GM13977 (cell line): Measurements from ENCODE around the gene MYO1H.

Source experiments
- DNase-seq: peaks from one replicate; pipeline ENCODE4 v3.0.0; 2012; ENCODE audit warnings: low spot score
- CTCF ChIP-seq: IDR thresholded peaks from 2 replicates; pipeline ENCODE4 v1.5.1; 2012; ENCODE audit warnings: mild to moderate bottlenecking, control low read depth; ENCODE audit not compliant: insufficient read depth; ENCODE audit errors: extremely low read depth, missing control alignments
- in situ Hi-C: fragments of 300-500 bp; cut with MboI; formaldehyde crosslinking; loops from one replicate; pipeline ENCODE4 v1.12.0; 2022; ENCODE audit warnings: low sequenced_read_pairs, low pct_unique_long_range_greater_than_20kb, mixed read lengths, inconsistent platforms; ENCODE audit not compliant: unreplicated experiment

The MYO1H gene

GRCh38 chr12:109448707-109449390, 101.1 kb downstream of the MYO1H start:
- in situ Hi-C loops, result no loop called here

GRCh38 chr12:109449845-109450532, 102.3 kb downstream of the MYO1H start:
- no peak for TF ChIP-seq CTCF
- in situ Hi-C loops, result no loop called here
- no peak for DNase-seq

More at GRCh38 chr12:109448707-109449390, 101.1 kb downstream of the MYO1H start:
- DNase-seq, result no peak
- no peak for TF ChIP-seq CTCF

- DNase-seq, result no peak
- no peak for TF ChIP-seq CTCF
- in situ Hi-C loops, result no loop called here
Measured at GRCh38 chr12:109450980-109451379, 103.3 kb downstream of the MYO1H start.

- DNase-seq, result no peak
- in situ Hi-C loops, result no loop called here
- no peak for TF ChIP-seq CTCF
Measured at GRCh38 chr12:109451400-109451799, 103.7 kb downstream of the MYO1H start.

- DNase-seq, result no peak
- TF ChIP-seq CTCF, result no peak
- in situ Hi-C loops, result no loop called here
Measured at GRCh38 chr12:109452489-109452888, 104.8 kb downstream of the MYO1H start.

- in situ Hi-C loops, result no loop called here
- DNase-seq, result no peak
- TF ChIP-seq CTCF, result no peak
Measured at GRCh38 chr12:109455706-109456105, 108.0 kb downstream of the MYO1H start.

- no peak for TF ChIP-seq CTCF
- DNase-seq, result no peak
- in situ Hi-C loops, result no loop called here
Measured at GRCh38 chr12:109458086-109458485, 110.4 kb downstream of the MYO1H start.
